Ishikawa (cell line): ENCODE measurements around the gene CCHCR1.

Experiments used
- CREB1 ChIP-seq: IDR thresholded peaks from 2 replicates; pipeline ENCODE4 v1.6.1; 2012; ENCODE audit warnings: low read depth
- EP300 ChIP-seq: IDR thresholded peaks from 2 replicates; pipeline ENCODE4 v1.6.1; 2012; ENCODE audit warnings: borderline replicate concordance
- RAD21 ChIP-seq: IDR thresholded peaks from 2 replicates; pipeline ENCODE4 v1.6.1; 2012; ENCODE audit warnings: low read depth
- TAF1 ChIP-seq: IDR thresholded peaks from 2 replicates; pipeline ENCODE4 v1.6.1; 2012; ENCODE audit warnings: low read depth, mild to moderate bottlenecking
- TCF12 ChIP-seq: IDR thresholded peaks from 2 replicates; pipeline ENCODE4 v1.6.1; 2012; ENCODE audit warnings: low read depth

GRCh38 chr6:31157513-31158139, at the start of gene CCHCR1:
- TF ChIP-seq TCF12 (no peak), RAD21 (no peak), CREB1 (no peak), EP300 (no peak), TAF1 (no peak)
